Panc1 (cell line): Measurements from ENCODE around the gene LPP. TPM values are rescaled to one million over a fixed set of nuclear protein-coding genes. Genes with fewer than 3 reads are reported as not detected.

ENCODE experiments used
- ATAC-seq: fragments of 200-7000 bp; cut with Tn5 transposase; 2 replicates; pipeline ENCODE4 v1.9.1; 2020; ENCODE audit warnings: mild to moderate bottlenecking, moderate library complexity
- BruUV-seq: library from RNA; stranded (reverse); fragments of 400-500 nt; replicated peaks from 2 replicates; lab custom pipeline; 2021; lab: Mats Ljungman, UMichigan
- CTCF ChIA-PET: fragments of 300-600 bp; sonication (Branson Sonifier 250); formaldehyde crosslinking; loops from one replicate; lab custom pipeline; 2022; ENCODE audit warnings: antibody characterized with exemption; lab: Charles Lee
- POLR2A ChIA-PET: fragments of 300-600 bp; sonication (Branson Sonifier 250); formaldehyde crosslinking; loops from one replicate; lab custom pipeline; 2022; ENCODE audit warnings: antibody characterized with exemption; lab: Charles Lee
- DNase-seq: peaks from one replicate; pipeline ENCODE4 v3.0.0-alpha.2; 2010; ENCODE audit warnings: low read depth, low spot score
- H3K27ac ChIP-seq: 2 replicates; pipeline ENCODE4 v1.5.1; 2011; ENCODE audit warnings: mild to moderate bottlenecking, low read length, inconsistent platforms
- H3K27me3 ChIP-seq: fragments of 200-500 bp; sonication (Bioruptor generic); 2 replicates; pipeline ENCODE4 v1.6.0; 2014; ENCODE audit warnings: low read length, inconsistent platforms; ENCODE audit not compliant: control insufficient read depth, insufficient read depth
- H3K36me3 ChIP-seq: fragments of 200-500 bp; sonication (Bioruptor generic); 2 replicates; pipeline ENCODE4 v1.5.1; 2014; ENCODE audit warnings: inconsistent platforms, mild to moderate bottlenecking, low read length, moderate library complexity; ENCODE audit not compliant: control insufficient read depth, insufficient read depth
- H3K4me1 ChIP-seq: 2 replicates; pipeline ENCODE4 v1.5.1; 2011; ENCODE audit warnings: inconsistent platforms, mild to moderate bottlenecking, low read length, moderate library complexity; ENCODE audit not compliant: control insufficient read depth, insufficient read depth
- H3K4me3 ChIP-seq, 2 experiments: 2 replicates each; pipeline ENCODE4 v1.5.1; 2011 to 2012; ENCODE audit warnings: low read depth in 2 of 2, low read length in 2 of 2, mild to moderate bottlenecking in 2 of 2, inconsistent platforms in 1 of 2, moderate library complexity in 1 of 2
- H3K9me3 ChIP-seq: fragments of 200-500 bp; sonication (Bioruptor generic); 2 replicates; pipeline ENCODE4 v1.5.1; 2014; ENCODE audit warnings: low read depth, mild to moderate bottlenecking, inconsistent platforms, low read length, moderate library complexity; ENCODE audit not compliant: control insufficient read depth, insufficient read depth
- POLR2AphosphoS5 ChIP-seq: IDR thresholded peaks from 2 replicates; pipeline ENCODE4 v1.6.1; 2012; ENCODE audit warnings: mild to moderate bottlenecking, low read depth, low read length, moderate library complexity
- REST ChIP-seq, 2 experiments: IDR thresholded peaks; 2 replicates each; pipeline ENCODE4 v1.6.1; 2011 to 2012; ENCODE audit warnings: low read depth in 2 of 2, control low read depth in 1 of 2, low read length in 1 of 2, mild to moderate bottlenecking in 1 of 2, moderate library complexity in 1 of 2; ENCODE audit not compliant: insufficient read depth in 1 of 2
- SIN3A ChIP-seq: IDR thresholded peaks from 2 replicates; pipeline ENCODE4 v1.6.1; 2012; ENCODE audit warnings: low read depth, mild to moderate bottlenecking, low read length, moderate library complexity, borderline replicate concordance; ENCODE audit not compliant: insufficient read depth
- TCF7L2 ChIP-seq: IDR thresholded peaks from 2 replicates; pipeline ENCODE4 v1.6.1; 2011; ENCODE audit warnings: mild to moderate bottlenecking, low read depth, low read length, inconsistent platforms
- in situ Hi-C: cut with HindIII; loops from 2 replicates; pipeline ENCODE4 v1.10.0; 2016; ENCODE audit warnings: low sequenced_read_pairs, low pct_unique_long_range_greater_than_20kb
- intact Hi-C: fragments of 100-400 bp; cut with micrococcal nuclease; formaldehyde crosslinking; loops from one replicate; pipeline ENCODE4 v1.10.0; 2022; ENCODE audit not compliant: unreplicated experiment
- total RNA-seq: library from RNA; stranded (reverse); gene quantifications from one replicate; pipeline ENCODE4 v1.2.1, GENCODE V29; 2021; ENCODE audit not compliant: unreplicated experiment
- TF ChIP-seq, protein P1 (sequence below): fragments of 450-650 bp; IDR thresholded peaks from 2 replicates; pipeline ENCODE4 v1.5.1; 2017; ENCODE audit warnings: mild to moderate bottlenecking

The LPP gene
- total RNA-seq, 1 experiment from 2014 or later = 90.0 TPM

GRCh38 chr3:188604651-188605050 lies 450.7 kb downstream of the LPP start:
- Histone ChIP-seq H3K27ac (no peak overlapping the region), H3K36me3 (no peaks in the 10 kb centered on the region; the same call in 1 of the 2 replicates), H3K4me1 (no peaks in the 10 kb centered on the region), H3K4me3 (no peak overlapping the region), H3K27me3 (no peaks in the 10 kb centered on the region), H3K9me3 (peaks cover 8% of the 10 kb centered on the region; the same call in 1 of the 2 replicates)
- CTCF ChIA-PET = no interaction called here
- POLR2A ChIA-PET = no interaction called here
- no peak for ATAC-seq
- TF ChIP-seq REST (IDR thresholded peaks at IDR 0.05; ENCODE audit: insufficient read depth in 1 of 2, low read depth in 2 of 2, low read length in 1 of 2) (no peak), TCF7L2 (no peak), SIN3A (no peak), POLR2AphosphoS5 (no peak)
- TF ChIP-seq, protein P1, sequence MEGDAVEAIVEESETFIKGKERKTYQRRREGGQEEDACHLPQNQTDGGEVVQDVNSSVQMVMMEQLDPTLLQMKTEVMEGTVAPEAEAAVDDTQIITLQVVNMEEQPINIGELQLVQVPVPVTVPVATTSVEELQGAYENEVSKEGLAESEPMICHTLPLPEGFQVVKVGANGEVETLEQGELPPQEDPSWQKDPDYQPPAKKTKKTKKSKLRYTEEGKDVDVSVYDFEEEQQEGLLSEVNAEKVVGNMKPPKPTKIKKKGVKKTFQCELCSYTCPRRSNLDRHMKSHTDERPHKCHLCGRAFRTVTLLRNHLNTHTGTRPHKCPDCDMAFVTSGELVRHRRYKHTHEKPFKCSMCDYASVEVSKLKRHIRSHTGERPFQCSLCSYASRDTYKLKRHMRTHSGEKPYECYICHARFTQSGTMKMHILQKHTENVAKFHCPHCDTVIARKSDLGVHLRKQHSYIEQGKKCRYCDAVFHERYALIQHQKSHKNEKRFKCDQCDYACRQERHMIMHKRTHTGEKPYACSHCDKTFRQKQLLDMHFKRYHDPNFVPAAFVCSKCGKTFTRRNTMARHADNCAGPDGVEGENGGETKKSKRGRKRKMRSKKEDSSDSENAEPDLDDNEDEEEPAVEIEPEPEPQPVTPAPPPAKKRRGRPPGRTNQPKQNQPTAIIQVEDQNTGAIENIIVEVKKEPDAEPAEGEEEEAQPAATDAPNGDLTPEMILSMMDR = no peak
- in situ Hi-C loops (no loop called here), intact Hi-C loops (no loop called here)
- no TSS peak for BruUV-seq
- no peak for DNase-seq

DNA sequence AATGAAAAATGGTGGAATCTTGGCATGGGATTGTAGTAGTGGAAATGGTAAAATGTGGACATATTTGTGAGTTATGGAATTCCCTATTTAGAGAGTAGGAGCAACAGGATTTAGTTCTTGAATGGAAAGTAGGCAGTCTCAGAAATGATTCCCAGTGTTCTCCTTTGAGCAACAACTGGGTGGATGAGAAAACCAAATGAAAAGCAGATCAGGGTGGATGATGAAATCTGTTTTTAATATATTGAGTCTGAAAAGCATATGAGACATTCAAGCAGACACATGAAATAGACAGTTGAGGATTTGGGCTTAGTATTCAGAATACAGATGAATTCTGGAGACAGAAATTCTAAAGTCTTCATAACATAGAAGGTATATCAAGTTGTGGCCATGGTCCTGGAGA lies 451.3 kb downstream of the LPP start:
- intact Hi-C loops = no loop called here
- ATAC-seq = no peak
- Histone ChIP-seq H3K36me3 (no peaks in the 10 kb centered on the region; the same call in 1 of the 2 replicates), H3K27ac (no peak overlapping the region), H3K27me3 (no peaks in the 10 kb centered on the region), H3K4me3 (no peak overlapping the region), H3K9me3 (peaks cover 8% of the 10 kb centered on the region; the same call in 1 of the 2 replicates), H3K4me1 (no peaks in the 10 kb centered on the region)
- ChIA-PET CTCF (no interaction called here), POLR2A (no interaction called here)
- in situ Hi-C loops = no loop called here
- no peak for DNase-seq
- BruUV-seq = no TSS peak
- TF ChIP-seq SIN3A = no peak
- no peak for TF ChIP-seq TCF7L2
- TF ChIP-seq, protein P1 = no peak
- TF ChIP-seq POLR2AphosphoS5 = no peak
- no peak for TF ChIP-seq REST (IDR thresholded peaks at IDR 0.05; ENCODE audit: insufficient read depth in 1 of 2, low read depth in 2 of 2, low read length in 1 of 2)
